NCI-H510A treated with DMSO at 0.1 percent for 48 hours (cell line): Measurements from ENCODE around the gene KRCC1.
"Not testable (repeated sequence)": the region's sequence is repeated elsewhere in the genome, so short reads cannot be mapped to it uniquely, and the experiment has no call there.

ENCODE experiments used
- DNase-seq: peaks from one replicate; lab custom pipeline; 2025; lab: John Stamatoyannopoulos, UW

Gene KRCC1

GRCh38 chr2:88038263-88039105 lies 17.1 kb downstream of the KRCC1 start:
- no peak for DNase-seq

- no peak for DNase-seq
Measured at GRCh38 chr2:88036606-88037005, 19.0 kb downstream of the KRCC1 start.

- DNase-seq: no peak
Measured at GRCh38 chr2:88036182-88036581, 19.4 kb downstream of the KRCC1 start.

- no peak for DNase-seq
Measured at GRCh38 chr2:88032070-88032702, 23.4 kb downstream of the KRCC1 start.

DNA sequence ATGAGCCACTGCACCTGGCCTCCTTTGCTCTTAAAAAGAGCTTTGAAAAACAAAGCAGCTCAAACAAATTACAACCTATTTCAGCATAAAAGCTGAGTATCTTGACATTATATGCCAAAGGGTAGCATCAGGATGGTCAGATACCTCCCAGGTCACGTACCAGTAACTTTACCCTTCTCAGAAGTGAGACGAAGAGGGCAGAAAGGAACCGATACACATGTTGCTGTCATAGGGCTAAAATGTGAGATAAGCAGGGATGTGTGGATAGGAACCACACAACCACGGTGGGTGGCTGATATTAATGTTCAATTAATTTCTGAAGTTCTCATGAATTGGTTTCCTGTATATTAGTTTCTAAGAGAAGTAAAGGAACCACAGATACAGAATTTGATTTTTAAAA lies 26.7 kb downstream of the KRCC1 start:
- DNase-seq: no peak

GRCh38 chr2:88027697-88028389 lies 27.7 kb downstream of the KRCC1 start:
- no peak for DNase-seq

GRCh38 chr2:88024509-88024908 lies 31.1 kb downstream of the KRCC1 start:
- no peak for DNase-seq

DNA sequence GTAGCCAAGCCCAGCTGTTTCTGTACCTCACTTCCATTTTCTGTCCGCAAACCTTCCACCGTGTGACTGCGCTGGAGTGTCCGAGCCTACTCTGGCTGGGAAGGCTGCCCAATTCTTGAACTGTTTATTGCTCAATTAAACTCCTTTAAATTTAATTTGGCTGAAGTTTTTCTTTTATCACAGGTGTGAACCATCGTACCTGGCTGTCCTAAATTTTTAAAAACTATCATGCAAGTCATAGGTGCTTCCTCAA lies 33.0 kb downstream of the KRCC1 start:
- no peak for DNase-seq

GRCh38 chr2:88019985-88020384 lies 35.6 kb downstream of the KRCC1 start:
- no peak for DNase-seq

GRCh38 chr2:88018909-88019308 lies 36.7 kb downstream of the KRCC1 start:
- DNase-seq: no peak

DNA sequence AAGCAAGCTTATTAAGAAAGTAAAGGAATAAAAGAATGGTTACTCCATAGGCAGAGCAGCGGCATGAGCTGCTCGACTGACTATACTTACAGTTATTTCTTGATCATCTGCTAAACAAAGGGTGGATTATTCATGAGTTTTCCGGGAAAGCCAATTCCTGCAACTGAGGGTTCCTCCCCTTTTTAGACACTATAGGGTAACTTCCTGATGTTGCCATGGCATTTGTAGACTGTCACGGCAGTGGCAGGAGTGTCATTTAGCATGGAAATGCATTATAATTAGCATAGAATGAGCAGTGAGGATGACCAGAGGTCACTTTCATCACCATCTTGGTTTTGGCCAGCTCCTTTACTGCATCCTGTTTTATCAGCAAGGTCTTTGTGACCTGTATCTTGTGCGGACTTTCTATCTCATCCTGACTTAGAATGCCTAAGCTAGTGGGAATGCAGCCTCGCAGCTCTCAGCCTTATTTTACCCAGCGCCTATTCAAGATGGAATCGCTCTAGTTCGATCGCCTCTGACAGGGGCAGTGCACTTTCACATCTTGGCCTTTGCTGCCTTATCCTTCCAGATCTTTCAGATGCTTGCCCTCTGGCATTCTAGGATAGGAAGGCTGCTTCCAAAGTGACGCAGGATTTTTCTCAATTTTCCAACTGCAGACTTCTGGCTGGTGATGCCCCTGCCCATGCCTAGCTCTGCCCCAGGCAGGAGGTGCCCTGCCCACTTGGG lies 37.3 kb downstream of the KRCC1 start:
- DNase-seq: not testable (repeated sequence)

- DNase-seq: not testable (repeated sequence)
Measured at GRCh38 chr2:88017780-88018038, 37.9 kb downstream of the KRCC1 start.

GRCh38 chr2:88016960-88017779 lies 38.4 kb downstream of the KRCC1 start:
- DNase-seq: no peak

- no peak for DNase-seq
Measured at GRCh38 chr2:88016086-88016959, 39.3 kb downstream of the KRCC1 start, which contains the start of gene RNU2-63P. Gene RNU2-63P (minus strand): TSS chr2:88016547.

- no peak for DNase-seq
Measured at GRCh38 chr2:88011011-88011410, 44.6 kb downstream of the KRCC1 start.

GRCh38 chr2:88010136-88010535 lies 45.4 kb downstream of the KRCC1 start:
- DNase-seq: no peak

GRCh38 chr2:88006912-88007439 lies 48.6 kb downstream of the KRCC1 start:
- DNase-seq: no peak

- no peak for DNase-seq
Measured at GRCh38 chr2:88005776-88006175, 49.8 kb downstream of the KRCC1 start.

- DNase-seq: no peak
Measured at GRCh38 chr2:88003074-88003755, 52.4 kb downstream of the KRCC1 start.

GRCh38 chr2:88002359-88002707 lies 53.2 kb downstream of the KRCC1 start:
- no peak for DNase-seq
